T1000 (cell line): Measurements from ENCODE around the gene RAB27B.
"Not testable (repeated sequence)": the region's sequence is repeated elsewhere in the genome, so short reads cannot be mapped to it uniquely, and the experiment has no call there.

Experiments
- DNase-seq: peaks from one replicate; lab custom pipeline; 2025; ENCODE audit warnings: mixed read lengths; lab: John Stamatoyannopoulos, UW

Gene RAB27B

DNA sequence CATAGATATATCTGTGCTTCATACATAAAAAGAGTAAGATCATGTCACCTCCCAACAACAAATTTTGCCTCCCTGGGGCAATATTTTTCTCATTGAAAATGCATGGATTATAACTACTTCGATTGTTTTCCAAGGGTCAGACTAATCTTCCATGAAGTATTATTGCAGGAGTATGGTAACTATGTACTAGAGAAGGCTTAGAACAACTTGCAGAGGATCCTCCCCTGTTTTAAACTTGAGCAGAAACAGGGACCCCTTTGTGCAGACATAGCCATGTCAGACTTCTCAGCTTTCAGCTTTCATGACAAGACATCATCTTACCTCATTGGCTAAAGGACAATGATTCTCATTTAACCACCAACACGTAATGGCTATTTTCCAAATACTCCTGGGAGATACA, 13.2 kb upstream of the RAB27B start:
- DNase-seq, result no peak

DNA sequence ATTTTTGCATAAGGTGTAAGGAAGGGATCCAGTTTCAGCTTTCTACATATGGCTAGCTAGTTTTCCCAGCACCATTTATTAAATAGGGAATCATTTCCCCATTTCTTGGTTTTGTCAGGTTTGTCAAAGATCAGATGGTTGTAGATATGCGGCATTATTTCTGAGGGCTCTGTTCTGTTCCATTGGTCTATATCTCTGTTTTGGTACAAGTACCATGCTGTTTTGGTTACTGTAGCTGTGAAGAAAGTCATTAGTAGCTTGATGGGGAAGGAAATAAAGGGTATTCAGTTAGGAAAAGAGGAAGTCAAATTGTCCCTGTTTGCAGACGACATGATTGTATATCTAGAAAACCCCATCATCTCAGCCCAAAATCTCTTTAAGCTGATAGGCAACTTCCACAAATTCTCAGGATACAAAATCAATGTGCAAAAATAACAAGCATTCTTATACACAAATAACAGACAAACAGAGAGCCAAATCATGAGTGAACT, 7.4 kb upstream of the RAB27B start:
- not testable (repeated sequence) for DNase-seq

GRCh38 chr18:54822872-54823845, 5.1 kb upstream of the RAB27B start:
- peak; percentile 59 for DNase-seq

GRCh38 chr18:54824761-54825160, 3.5 kb upstream of the RAB27B start:
- DNase-seq, result no peak

GRCh38 chr18:54825601-54826344, 2.5 kb upstream of the RAB27B start:
- DNase-seq, result no peak

- DNase-seq, result no peak
Measured at GRCh38 chr18:54828986-54829385, 709 bp downstream of the RAB27B start.

DNA sequence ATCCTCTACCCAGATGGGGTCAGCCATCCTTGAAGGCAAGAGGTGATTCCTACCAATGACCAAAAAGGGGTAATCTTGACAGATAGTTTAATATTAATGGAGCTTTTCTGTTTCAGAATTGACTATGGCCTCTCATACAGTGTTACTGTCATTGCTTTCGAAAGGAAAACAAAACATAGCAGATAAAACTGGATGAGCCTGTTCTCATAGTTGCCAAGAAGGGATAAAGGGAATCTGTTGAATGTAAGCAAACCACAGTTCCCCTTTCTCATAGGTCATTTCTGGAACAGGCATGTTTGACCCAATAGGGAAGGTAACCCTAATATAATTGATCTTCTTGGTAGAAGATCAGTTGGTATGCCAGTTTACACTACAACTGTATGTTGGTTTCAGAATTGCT, 1.6 kb downstream of the RAB27B start:
- no peak for DNase-seq

DNA sequence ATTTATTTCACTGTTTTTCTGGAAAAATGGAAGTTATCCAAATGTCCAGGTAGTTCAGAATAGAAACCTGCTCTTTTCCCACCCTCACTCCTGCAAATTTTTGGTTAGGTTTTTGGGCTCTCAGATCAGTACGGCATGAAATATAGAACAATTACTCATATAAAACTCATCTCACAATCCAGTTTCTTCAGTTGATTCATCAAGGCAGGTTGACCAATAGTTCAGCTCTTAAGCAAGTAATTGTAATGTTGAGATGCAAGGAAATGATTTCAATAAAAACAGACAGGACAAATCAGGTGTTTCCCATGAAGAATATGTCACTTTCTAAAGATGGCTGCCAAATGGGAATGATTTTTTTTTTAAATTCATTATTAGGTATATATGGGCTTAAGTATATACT, 2.0 kb downstream of the RAB27B start:
- DNase-seq, result no peak

GRCh38 chr18:54830866-54831265, 2.6 kb downstream of the RAB27B start:
- no peak for DNase-seq

DNA sequence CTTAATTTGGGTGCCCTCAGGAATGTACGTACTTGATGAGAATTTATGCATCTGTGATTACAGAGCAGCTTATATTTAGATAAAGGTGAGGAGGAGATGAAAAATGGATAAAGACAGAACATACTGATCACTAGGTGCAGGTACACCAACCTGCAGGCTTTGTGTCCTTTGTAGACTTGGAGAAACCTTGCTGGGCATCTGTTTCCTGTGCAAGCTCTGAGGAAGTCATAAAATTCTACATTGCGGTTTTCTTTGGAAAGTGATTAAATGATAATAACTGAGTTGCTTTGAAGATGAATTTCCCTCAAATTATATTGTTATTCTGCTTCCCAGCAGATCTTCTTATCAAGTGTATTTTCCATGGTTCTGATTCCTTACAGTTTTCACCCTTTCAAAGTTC, 7.7 kb downstream of the RAB27B start:
- no peak for DNase-seq

GRCh38 chr18:54843314-54843713, 15.0 kb downstream of the RAB27B start:
- DNase-seq, result no peak

DNA sequence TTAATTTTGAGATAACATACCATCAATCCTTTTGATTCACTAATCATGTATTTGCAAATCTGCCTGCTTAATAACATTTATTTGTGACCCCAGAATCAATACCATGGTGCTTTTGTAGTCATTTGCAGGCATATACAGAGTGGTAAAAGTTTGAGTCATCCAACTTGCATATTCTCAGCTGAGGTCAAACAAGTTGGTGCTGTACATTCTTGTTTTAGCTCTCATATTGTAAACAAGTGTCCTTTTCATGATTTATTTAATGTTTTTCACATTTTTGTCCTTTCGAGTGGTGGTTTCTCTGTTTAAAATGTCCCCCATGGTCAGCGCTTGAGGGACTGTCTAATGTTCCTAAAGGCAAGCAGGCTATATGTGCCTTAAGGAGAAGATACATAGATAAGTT, 17.5 kb downstream of the RAB27B start:
- DNase-seq, result no peak

- DNase-seq, result no peak
Measured at GRCh38 chr18:54848121-54848520, 19.8 kb downstream of the RAB27B start.

GRCh38 chr18:54849683-54850082, 21.4 kb downstream of the RAB27B start:
- no peak for DNase-seq

DNA sequence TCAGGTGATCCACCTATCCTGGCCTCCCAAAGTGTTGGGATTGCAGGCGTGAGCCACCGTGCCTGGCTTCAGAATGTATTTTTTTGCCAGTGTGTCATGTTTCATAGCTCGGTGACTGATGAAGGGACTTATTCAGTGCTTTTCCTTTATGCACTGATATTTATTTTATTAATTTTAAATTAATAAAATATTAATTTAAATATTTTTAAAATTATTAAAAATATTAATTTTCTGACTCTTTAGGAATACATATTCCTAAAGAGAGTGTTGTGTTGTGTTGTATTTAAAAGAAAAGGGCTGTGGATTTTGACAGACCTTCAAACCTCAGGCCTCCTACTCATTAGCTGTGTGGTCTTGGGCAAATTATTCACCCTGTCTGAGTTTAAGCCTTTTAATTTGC, 22.3 kb downstream of the RAB27B start:
- no peak for DNase-seq

GRCh38 chr18:54852780-54853675, 24.8 kb downstream of the RAB27B start:
- DNase-seq, result no peak

- not testable (repeated sequence) for DNase-seq
Measured at GRCh38 chr18:54855050-54855449, 26.8 kb downstream of the RAB27B start.

DNA sequence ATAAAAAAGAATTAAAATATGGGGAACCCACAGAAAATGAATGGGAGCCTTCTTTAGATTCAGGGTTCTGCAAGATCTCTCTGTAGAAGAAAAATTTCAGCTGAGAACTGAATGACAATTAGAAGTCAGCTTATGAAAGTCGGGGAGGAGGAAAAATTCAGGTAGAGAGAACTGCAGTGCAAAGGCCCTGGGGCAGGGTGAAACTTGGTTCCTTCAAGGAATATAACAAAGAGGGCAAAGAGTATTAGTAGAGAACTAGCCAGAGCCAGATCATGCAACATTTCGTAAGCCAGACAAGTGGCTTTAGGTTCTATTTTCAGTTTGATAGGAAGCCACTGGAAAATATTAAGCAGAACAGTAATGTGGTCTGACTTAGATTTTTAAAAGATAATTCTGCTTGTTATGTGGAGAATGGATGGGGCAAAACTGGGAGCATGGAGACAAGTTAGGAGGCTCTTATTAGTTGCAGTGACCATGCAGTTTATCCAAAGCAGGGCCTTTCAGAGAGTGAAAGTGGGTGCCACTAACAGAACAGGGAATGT, 27.9 kb downstream of the RAB27B start:
- no peak for DNase-seq

DNA sequence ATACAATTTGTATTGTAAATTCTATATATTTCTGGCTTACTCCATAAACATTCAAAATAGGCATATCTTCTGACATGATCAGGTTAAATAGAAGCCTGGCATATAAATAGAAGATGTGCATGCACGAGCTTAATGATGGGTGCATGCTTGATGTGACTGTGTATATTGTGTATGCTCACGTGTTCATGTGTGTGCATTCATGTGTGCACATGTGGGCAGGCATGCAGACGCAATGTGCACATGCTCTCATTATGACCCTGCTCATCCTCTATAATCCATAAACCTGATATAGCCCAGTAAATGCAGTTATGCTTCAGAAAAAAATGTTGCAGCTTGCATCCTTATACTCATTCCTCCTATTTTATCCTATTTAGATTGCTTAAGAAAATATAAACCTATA, 29.2 kb downstream of the RAB27B start:
- DNase-seq, result no peak

DNA sequence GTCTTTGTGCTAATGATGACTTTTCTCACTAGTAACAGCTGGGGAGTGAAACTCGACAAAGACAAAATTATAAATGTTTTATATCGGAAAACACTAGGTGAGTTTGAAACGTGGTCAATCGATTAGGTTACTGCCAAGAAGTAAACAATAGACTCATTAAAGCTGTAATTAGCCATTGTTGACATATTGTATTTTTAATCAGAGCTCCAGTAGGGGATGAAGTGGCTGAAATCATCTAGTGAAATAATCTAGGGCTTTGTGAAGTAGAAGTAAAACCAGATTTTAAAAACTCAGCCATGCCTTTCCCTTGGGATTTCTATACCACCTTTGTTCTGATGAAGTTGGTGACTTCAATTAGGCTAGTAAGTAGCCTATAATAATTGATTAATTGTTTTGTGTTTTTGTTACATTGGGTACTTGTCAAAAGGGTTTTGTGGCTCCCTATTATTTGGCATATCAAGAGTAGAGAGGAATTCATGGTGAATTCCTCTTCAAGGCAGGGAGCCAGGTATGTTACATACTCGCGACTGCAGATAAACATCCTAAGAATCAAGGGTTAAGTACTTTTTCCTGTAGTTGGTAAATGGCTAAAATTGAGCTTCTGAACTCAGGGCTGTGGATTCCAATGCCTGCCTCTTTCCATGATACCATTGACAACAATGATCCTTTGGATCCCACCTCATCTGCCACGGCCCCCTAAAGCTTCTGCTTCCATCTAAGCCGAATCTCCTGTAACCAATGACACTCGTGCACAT, 31.6 kb downstream of the RAB27B start:
- no peak for DNase-seq

DNA sequence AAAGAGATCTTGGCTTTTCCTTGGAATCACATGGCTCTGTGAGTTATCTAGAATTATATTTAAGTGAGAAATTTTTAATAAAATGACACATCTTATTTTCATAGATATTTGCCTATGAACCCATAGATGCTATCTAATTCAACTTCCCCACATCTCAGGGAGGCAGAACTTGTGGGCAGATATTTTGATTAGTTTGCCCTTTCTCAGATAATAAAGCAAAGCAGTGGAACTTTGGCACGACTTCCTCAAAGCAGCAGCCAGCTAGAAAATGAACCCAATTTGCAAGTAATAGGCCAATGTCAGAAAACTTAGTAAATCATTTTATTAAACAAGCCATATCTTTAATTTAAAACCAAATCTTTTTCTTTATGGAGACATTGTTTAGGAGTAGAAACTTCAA, 32.7 kb downstream of the RAB27B start:
- DNase-seq, result no peak
